M059J (cell line): ENCODE measurements around the gene TNS3. TPM values are rescaled to one million over a fixed set of nuclear protein-coding genes. Genes with fewer than 3 reads are reported as not detected.
"Not testable (repeated sequence)": the region's sequence is repeated elsewhere in the genome, so short reads cannot be mapped to it uniquely, and the experiment has no call there.

Experiments used
- DNase-seq: peaks from one replicate; pipeline ENCODE4 v3.0.0-alpha.2; 2012; ENCODE audit warnings: low read depth
- total RNA-seq: library from RNA; depleted of rRNA; stranded (reverse); fragments of >200 nt; shearing (Covaris generic); gene quantifications from 2 replicates; pipeline ENCODE4 v1.2.3, GENCODE V29; 2014

The TNS3 gene
- total RNA-seq, 1 experiment from 2014 or later: 115 TPM

DNA sequence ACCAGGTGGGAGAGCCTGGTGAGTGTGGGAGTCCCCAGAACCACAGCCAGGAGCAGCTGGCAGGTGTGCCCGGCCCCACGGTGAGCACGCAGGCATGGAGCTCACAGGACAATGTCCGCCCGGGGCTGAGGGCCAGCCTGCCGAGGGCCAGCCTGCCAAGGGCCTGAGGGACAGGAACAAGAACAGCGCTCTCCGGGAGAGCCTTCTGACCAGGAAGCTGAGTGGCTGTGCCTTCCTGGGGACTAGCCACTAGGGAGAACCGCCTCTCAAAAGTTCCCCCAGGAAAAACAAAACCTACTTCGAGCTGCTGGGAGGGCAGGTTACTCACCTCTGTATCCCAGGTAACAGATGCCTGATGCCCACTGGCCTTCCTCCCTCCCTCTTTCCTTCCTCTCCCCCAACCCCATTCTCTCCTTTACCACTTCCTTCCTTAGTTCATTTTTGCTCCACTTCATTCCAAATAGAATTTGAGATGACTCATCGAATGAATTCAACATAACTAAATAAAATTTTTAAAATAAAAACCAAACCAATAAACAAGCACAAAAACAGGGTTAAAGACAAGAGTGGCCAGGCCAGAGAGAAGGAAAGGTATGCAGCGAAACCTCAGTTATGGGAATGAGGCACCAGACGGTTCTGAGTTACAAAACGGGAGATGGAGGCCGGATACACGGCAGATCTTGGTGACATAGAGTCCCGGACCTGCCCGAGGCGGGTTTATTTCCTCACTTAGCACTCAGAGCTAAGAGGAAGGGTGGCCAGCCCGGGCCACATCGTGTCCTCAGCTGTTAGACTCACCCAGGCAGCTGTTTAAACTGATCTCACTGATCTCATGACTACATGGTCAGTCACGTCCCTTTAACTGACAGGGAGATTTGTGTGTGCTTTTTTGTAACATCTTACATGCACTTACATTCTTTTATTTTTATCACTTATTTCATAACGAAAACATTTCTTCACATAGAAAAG is 128.5 kb downstream of the TNS3 start:
- DNase-seq: peak; percentile 99

DNA sequence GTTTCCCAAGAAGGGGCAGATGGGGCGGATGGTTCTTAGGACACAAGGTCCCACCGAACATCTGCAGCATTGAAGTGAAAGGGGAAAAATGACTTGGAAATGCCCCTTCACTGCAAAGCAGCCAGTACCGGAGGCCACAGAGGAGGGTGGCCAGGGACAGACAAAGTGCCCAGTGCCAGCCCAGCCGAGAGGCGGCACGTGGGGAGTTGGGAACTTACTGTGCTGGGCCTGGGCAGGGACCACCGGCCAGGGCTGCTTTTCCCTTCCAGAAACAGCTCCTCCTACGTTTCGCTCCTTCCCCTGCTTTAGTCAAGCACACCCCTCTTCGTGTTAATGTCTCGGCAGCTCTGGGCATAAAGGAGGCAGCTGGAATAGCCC is 129.2 kb downstream of the TNS3 start:
- DNase-seq: no peak

DNA sequence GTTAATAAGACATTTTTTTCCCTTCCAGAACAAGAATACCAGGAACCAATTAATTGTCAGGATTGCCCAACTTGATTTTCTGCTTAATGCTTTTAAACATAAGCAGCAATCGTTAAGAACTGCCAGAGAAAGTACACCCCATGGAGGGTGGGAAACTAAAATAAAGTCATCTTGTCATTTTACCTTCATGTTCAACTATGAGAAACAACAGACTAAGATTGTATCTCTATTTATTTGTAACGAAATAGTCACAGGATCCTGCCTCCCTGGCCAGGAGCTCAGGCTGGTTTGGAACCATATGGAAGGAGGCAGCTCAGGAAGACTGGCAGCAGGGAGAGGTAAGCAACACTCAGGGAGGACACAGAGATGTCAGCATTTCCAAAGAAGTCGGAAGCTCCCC is 129.6 kb downstream of the TNS3 start:
- DNase-seq: no peak

DNA sequence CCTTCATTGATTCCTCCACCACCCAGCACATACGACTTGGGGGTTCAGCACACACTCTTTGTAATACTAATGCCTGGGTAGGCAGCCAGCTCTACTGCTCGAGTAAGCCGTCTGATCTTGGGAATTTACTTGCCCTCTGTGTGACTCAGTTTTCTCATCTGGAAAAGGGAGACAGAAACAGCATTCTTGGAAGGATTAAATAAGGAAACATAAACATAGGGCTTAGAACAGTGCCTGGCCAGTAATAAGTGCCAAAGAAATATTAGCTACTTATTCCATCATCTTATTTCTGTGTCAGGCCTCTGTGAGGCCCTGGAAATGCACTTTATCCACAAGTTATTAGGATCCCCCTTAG is 130.1 kb downstream of the TNS3 start:
- no peak for DNase-seq

DNA sequence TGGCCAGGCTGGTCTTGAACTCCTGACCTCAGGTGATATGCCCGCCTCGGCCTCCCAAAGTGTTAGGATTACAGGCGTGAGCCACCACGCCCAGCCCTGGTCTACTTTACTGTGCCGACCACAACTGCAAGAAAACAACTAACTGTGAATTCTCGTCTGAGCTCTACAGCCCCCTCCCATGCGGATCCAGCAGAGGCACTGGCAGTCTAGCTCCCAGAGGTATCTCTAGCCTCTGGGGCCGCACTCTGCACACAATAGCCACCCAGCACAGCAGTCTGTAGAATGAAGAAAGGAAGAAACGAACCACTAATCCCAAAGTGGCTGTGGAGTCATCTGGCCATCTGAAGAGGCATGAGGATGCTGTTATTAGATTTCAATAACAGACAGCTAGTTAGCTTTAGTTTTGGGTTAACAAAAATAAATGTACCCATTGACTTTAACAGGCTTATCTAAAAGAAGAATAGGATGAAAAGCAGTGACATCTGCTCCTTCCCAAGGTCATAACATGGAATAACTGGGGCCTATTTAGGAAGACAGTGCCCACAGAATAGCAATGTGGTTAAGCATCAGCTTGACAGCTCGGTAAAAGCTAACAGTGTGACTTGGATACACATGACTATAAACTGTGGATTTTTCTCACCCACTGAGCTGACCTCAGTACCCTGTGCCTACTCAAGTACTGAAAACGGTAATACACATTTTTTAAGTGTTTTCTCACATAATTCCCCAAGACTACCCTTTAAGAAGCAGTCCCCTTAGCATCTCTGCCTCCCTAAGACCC is 131.9 kb downstream of the TNS3 start:
- DNase-seq: peak; percentile 65

DNA sequence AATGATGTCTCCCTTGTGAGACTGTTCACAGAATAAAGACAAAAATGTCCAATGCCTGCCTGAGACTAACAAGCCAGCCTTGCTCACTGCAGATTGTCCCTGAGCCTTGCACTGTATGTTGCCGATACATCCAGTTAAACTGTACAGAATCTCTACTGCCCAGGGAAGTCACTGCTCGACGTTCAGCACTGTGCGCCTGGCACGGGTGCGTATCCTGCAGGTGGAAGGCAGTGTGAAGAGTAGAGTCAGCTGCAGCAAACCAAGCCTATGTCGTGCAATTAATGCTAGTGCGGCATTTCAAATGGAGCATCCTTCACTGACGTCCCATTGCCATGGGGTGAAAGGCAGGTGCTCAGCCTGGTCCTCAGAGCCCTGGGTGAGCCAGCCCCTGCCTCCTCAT is 132.9 kb downstream of the TNS3 start:
- no peak for DNase-seq

DNA sequence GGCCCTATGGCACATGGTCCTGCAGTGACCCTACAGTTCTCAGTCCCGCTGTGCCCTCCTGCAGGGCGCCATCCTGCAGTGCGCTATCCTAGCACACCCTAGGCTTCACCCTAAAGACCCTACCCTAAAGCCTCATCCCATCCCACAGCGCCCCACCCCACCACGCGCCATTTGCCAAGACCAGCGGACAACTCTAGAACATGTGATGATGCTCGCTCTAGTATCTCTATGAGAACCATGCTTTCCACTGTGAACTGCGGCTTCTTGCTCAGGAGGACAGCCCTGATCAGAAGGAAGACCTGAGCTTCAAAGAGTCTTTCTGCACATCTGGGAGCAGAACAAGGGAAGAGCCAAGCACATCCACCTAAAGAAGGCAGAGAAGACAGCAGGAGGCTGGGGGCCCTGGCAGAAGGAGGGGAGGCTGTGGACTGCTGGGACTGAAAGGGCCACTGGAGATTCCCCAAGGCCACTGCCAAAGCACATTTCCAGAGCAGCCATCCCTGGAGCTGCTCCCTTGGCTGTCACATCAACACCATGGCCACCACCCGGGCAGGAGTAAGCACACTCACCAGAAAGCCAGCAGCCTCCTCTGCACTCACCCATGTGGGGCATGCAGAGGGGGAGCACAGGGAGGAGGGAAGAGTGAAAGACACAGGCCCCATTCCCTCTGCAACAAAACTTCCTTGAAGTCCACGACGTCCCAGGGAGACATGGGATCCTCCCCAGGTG is 134.1 kb downstream of the TNS3 start:
- DNase-seq: no peak

DNA sequence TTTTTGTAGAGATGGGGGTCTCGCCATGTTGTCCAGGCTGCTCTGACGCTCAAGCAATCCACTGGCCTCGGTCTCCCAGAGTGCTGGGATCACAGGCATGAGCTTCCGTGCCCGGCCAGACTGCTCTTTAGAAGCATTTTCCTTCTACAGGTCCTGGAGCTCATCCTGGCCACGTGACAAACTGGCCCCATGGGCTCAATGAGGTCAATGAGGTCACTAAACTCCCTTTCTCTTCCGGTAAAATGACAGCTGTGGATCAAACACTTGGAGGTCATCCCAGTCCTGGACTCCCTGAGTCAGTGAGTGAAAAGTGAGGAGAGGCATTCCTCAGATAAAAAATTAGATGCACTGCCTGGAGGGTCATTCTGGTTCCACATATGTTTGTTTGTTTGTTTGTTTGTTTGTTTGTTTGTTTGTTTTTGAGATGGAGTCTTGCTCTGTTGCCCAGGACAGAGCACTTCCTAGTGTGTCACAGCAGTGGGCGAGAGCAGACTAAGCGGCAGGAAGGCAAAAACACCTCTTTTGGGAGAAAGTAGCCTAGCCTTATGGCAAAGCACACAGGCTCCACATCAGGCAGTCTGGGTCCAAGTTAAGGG is 134.9 kb downstream of the TNS3 start:
- DNase-seq: peak; percentile 53

DNA sequence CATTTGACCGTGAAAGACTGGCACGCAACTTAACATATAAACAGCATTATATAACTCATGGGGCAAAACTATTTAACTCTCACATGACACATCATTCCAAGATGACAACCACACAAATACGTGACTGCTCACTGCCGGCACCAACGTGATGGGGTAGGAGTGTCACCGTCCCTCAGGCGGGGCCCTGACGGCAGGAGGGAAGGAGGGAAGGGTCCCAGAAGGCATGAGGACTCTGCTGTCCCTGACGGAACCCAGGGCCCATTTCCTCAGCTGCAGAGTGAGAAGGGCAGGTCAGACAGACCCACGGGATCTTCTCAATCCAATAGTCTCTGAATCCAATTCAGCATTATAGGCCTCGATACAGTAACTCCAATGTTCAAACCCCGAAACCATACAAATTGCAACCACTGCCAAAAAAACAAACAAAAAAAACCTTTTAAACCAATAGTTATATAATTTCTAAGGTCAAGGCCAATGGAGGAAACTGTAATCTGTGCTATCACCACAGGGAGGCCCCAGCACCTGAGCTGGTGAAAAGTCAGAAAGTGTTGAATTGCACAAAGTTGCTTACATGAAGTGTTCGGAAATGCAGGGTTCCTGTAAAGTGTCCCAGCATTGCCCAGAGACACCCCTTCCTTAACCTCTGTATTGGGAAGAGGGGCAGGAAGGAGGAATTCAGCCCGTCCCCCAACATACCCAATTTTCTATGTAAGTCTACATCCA is 137.4 kb downstream of the TNS3 start:
- no peak for DNase-seq

DNA sequence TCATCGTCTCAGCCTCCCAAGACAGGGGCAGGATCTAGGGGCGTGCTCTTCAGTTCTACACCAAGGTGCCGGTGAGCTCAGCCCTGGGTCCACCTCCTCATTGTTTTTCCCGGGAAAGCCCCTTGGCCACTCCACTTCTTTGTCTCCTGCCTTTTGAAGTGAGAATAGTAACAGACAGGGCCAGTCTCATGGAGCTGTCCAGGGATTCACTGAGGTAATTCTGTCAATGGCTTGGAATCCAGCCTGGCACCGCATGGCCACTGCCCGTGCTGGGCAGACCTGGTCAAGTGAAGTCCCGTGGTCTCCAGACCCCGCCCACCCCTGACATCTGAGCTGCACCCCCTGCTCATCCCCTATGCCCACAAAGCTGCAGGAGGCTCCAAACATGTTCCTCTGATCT is 138.9 kb downstream of the TNS3 start:
- no peak for DNase-seq

DNA sequence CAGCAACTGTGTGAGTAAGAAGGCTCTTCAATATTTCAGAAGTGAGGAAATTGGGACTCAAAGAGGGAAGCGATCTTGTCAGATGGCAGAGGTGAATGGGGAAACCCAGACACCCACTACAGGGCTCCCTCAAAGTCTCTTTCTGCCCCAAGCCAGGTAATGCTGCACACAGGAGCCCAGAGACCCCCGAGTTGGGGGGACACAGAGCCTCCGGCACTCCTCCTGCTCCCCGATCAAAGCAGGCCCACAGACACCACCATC is 139.4 kb downstream of the TNS3 start:
- no peak for DNase-seq

DNA sequence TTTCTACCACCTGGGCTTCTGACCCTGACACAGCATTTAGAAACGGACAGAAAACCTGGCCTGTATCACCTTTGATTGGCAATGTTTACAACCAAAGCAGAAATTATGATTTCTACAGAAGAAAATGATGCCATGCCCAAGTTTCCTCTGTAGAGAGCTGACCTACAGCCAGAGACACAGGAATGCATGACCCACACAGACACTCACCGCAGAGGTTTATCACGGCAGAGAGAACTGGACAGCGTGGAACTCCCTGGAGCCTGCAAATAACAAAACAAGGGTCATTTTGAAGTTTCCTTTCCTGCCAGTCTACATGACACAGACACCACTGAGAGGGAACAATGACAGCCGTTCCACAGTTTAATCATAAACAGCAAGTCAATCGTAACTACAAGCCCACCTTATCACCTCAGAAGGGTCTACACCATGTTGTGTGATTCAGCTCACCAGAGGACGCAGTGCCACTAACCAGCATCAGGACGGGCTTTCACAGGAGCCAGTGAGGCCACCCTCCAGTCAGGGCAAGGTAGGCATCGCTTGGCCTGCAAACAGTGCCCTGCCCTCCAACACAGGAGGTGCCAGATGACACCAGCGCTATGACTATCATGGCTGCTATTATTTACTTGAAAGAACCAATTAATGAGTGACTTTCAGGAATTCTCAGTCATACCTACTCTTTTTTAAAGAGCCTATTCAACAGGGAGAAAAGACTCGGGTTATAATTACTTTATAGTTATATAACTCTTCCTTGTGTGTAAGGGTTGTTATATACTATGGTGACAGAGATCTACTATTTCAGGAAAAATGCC is 139.9 kb downstream of the TNS3 start:
- DNase-seq: no peak

DNA sequence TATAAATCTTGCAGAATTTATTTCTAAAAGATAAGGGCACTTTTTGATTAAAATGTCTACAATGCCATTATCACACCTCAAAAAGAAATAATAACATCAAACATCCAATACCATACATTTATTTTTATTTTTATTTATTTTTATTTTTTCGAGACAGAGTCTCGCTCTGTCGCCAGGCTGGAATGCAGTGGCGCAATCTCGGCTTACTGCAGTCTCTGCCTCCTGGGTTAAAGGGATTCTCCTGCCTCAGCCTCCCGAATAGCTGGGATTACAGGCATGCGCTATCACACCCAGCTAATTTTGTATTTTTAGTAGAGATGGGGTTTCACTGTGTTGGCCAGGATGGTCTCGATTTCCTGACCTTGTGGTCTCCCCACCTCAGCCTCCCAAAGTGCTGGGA is 140.9 kb downstream of the TNS3 start:
- not testable (repeated sequence) for DNase-seq

DNA sequence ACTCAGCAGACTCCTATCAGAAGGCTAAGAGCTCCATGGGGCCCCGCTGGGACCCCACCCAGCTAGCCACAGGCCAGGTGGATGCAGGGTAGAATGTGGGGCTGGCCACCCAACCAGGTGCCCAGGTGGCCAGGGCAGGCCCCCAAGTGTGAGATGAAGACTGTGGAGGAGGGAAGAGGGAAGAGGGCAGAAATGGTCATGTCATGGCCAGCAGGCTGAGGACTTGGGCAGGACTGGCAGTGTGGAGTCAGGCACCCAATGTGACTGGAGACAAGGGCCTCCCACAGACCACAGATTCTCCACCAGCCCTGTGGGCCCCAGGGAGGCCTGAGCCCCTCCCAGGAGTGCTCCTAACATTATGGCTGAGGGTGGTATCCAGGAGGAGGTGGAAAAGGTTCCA is 141.6 kb downstream of the TNS3 start:
- no peak for DNase-seq

DNA sequence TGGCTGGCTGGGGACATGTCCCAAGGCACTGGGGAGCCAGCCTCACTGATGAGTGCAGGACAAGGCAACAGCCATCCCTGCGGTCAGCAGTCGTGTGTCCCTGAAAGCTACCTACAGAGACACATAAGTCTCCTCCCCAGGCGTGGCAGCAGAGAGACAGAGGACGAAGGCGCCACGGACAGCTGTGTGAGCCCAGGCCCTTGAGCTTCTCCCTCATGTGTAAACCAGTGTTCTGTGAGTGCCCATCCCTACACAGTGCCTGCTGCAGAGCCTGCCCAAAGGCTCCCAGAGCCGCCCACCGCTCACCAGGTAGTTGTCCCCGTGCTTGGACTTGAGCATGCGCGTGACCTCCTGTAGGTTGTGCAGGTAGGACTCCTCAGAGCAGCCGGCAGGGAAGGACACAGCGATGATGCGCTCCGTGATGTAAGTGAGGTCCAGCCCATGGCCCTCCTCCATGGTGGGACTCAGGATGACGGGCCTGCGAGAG is 142.7 kb downstream of the TNS3 start:
- DNase-seq: no peak

DNA sequence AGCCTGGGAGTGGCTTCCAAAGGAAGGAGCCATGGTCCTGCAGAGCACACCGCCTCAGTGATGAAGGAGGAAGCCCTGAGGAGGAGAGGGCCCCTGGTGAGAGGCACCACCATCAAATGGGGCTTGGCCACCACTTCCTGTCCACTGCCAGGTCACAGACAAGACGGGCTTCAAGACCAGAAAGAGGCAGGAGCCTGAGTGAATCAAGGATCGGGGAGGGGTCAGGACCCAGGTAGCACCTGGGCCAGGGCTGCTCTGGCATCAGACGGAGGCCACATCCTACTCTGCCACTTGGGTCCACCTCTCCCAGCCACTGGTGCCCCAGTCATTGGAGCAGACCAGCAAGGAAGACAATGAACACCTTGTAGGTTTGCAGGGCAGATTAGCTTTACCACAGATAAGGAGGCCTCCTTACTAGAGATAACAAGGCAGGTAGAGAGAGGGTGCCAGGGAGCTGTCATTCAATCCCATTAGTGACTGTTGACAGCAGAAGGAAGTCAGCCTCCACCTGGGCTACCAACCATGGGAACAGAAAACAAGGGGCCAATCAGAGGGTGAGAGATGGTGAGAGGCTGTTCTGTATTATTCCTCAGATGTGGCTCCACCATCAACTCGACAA is 143.4 kb downstream of the TNS3 start:
- no peak for DNase-seq

DNA sequence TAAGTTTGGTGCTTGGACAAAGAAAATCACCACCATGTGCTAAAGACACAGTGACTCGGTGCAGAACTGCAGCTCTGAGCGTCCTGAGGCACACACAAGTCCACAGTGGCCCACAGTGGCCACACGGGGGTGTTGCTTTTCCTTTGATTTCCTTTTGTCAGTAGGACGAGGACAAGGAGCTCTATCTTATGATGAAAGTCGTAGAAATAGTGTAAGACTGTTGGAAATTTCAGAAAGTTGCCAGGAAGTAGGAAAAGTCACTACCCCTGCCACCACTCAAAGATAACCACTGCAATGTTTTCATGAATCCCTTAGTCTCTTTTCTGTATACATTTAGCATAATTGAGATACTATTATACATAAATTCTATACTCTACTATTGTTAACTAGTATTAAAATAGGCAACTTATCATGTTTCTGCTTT is 146.0 kb downstream of the TNS3 start:
- DNase-seq: peak; percentile 64

DNA sequence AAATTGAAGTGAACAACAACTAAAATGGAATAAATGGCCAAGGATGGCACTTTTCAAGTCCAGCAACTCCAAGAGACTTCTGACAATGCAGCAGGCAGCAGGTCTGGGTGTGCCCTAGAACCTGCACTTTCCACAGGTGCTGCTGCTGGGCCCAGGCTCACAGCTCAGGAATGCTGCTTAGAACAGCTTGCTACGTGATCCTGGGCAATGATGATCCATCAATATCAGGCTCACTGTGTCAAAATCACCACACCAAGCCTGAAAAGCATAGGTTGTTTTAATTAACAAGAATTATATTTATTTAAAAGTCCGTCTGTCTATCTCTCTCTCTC is 148.4 kb downstream of the TNS3 start:
- no peak for DNase-seq

DNA sequence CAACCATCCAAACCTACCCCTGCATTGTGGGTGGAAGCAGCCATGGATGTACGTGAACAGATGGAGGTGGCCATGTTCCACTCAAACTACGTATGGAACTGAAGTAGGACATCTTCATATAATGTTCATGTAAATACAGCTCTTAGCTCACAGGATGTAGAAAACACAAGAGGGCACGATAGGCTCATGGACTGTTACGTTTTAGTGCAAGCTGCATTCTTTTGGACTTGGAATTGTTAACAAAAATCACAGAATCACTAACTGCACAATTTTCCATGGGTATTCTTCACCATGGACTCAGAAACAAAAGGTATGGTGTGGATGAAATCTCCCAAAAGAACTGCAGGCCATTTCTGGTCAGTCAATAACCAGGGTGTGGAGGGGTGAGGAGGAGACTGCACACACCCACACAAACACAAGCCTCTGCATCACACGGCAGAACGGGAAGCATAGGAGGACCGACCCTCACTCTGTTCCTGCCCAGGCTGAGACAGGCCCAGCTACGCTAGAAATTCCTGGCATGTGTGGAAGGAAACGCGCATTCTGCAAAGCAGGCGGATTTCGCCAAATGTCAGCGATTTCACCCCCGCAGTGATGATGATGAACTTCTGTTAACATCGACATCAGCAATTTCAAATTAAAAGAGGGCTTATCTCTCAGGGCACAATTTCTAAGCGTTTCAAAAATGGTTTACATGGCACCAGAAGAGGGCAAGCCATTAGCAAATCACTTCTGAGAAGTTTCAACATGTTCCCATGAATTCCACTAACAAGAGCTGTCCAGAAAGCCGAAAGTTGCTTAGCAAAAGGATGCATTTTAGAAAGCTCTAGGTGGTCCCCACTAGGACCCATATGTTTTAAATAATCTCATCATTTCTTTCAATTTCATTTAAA is 149.0 kb downstream of the TNS3 start:
- no peak for DNase-seq
